Tibial nerve (tissue), 4 donors: ENCODE results near the gene VIPR2.

Source experiments
- EP300 ChIP-seq, 2 donors: sonication (generic); formaldehyde crosslinking; IDR thresholded peaks; one replicate each; pipeline ENCODE4 v1.6.1; 2017; ENCODE audit warnings: antibody characterized with exemption in 2 of 2, mild to moderate bottlenecking in 1 of 2
- POLR2A ChIP-seq, 2 donors: fragments of 450-650 bp; IDR thresholded peaks; one replicate each; pipeline ENCODE4 v1.6.1; 2017; ENCODE audit warnings: antibody characterized with exemption in 2 of 2, mild to moderate bottlenecking in 2 of 2, moderate library complexity in 2 of 2
- TF ChIP-seq, protein P1 (sequence below), 5 experiments: fragments of 200-600 bp in 3 of 5; fragments of 450-650 bp in 2 of 5; sonication (generic) in 3 of 5; IDR thresholded peaks; one replicate each; pipeline ENCODE4 v1.5.1; 2016 to 2019; ENCODE audit warnings: antibody characterized with exemption in 5 of 5, mild to moderate bottlenecking in 3 of 5, moderate library complexity in 2 of 5

DNA sequence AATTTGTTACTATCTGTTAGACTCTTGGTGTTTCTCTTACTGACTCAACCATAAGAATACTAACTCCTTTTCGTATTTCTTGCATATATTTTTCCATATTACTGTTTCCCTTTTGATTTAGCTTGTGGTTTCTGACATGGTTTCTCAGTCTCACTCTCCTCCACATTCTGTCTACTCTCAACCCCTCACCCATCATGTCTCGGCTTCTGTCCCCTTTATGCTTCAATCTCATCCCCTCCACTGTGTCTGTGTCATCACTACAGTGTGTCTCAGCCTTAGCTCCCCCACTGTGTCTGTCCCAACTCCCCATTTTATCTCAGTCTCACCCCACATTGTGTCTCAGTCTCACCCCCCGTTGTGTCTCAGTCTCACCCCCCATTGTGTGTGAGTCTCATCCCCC lies 126.9 kb downstream of the VIPR2 start:
- TF ChIP-seq, protein P1, sequence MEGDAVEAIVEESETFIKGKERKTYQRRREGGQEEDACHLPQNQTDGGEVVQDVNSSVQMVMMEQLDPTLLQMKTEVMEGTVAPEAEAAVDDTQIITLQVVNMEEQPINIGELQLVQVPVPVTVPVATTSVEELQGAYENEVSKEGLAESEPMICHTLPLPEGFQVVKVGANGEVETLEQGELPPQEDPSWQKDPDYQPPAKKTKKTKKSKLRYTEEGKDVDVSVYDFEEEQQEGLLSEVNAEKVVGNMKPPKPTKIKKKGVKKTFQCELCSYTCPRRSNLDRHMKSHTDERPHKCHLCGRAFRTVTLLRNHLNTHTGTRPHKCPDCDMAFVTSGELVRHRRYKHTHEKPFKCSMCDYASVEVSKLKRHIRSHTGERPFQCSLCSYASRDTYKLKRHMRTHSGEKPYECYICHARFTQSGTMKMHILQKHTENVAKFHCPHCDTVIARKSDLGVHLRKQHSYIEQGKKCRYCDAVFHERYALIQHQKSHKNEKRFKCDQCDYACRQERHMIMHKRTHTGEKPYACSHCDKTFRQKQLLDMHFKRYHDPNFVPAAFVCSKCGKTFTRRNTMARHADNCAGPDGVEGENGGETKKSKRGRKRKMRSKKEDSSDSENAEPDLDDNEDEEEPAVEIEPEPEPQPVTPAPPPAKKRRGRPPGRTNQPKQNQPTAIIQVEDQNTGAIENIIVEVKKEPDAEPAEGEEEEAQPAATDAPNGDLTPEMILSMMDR (IDR thresholded peaks at IDR 0.05), result no peak
- TF ChIP-seq POLR2A (IDR thresholded peaks at IDR 0.05) (no peak), EP300 (IDR thresholded peaks at IDR 0.05) (no peak)
